Measurements from ENCODE around the gene SCARB2.

SCARB2 gene

GRCh38 chr4:76214177-76214675 lies 602 bp upstream of the SCARB2 start:
- TF ChIP-seq ZFX (IDR thresholded peaks at IDR 0.05; ENCODE audit: borderline replicate concordance) (no peak), CTCF (IDR thresholded peaks at IDR 0.05) (no peak)
- peak overlapping the region; percentile 92 for H3K27ac ChIP-seq

- TF ChIP-seq ZFX (IDR thresholded peaks at IDR 0.05; ENCODE audit: borderline replicate concordance) (no peak), CTCF (IDR thresholded peaks at IDR 0.05) (no peak)
- H3K27ac ChIP-seq: peak overlapping the region; percentile 92
These were observed 691 bp downstream of the SCARB2 start for GRCh38 chr4:76212851-76213414.

GRCh38 chr4:76211769-76212708 lies 1.6 kb downstream of the SCARB2 start:
- peak overlapping the region; percentile 92 for H3K27ac ChIP-seq
- TF ChIP-seq CTCF (IDR thresholded peaks at IDR 0.05): no peak
- TF ChIP-seq ZFX (IDR thresholded peaks at IDR 0.05; ENCODE audit: borderline replicate concordance): no peak

- H3K27ac ChIP-seq: peak overlapping the region; percentile 83; the same call in 1 of the 2 replicates
These were observed 3.2 kb downstream of the SCARB2 start for GRCh38 chr4:76210452-76210851.

GRCh38 chr4:76209881-76210280 lies 3.7 kb downstream of the SCARB2 start:
- peak overlapping the region; percentile 83 for H3K27ac ChIP-seq
- TF ChIP-seq CTCF (IDR thresholded peaks at IDR 0.05) (no peak), ZFX (IDR thresholded peaks at IDR 0.05; ENCODE audit: borderline replicate concordance) (no peak)

More at GRCh38 chr4:76210452-76210851, 3.2 kb downstream of the SCARB2 start:
- no peak for TF ChIP-seq CTCF (IDR thresholded peaks at IDR 0.05)
- TF ChIP-seq ZFX (IDR thresholded peaks at IDR 0.05; ENCODE audit: borderline replicate concordance): no peak

- H3K27ac ChIP-seq: peak overlapping the region; percentile 83
- TF ChIP-seq ZFX (IDR thresholded peaks at IDR 0.05; ENCODE audit: borderline replicate concordance) (no peak), CTCF (IDR thresholded peaks at IDR 0.05) (no peak)
These were observed 5.4 kb downstream of the SCARB2 start for GRCh38 chr4:76208005-76208765.

All from 22Rv1 (cell line).